H1 (cell line): ENCODE measurements around the gene FLNC. TPM values are rescaled to one million over a fixed set of nuclear protein-coding genes. Genes with fewer than 3 reads are reported as not detected.

Source experiments
- CTCF ChIA-PET: fragments of 300-600 bp; sonication (Branson Sonifier 250); formaldehyde crosslinking; loops from one replicate; lab custom pipeline; 2021; ENCODE audit not compliant: partially characterized antibody; lab: Charles Lee
- POLR2A ChIA-PET: fragments of 300-600 bp; sonication (Branson Sonifier 250); formaldehyde crosslinking; loops from one replicate; lab custom pipeline; 2021; ENCODE audit warnings: inconsistent platforms; ENCODE audit not compliant: partially characterized antibody; lab: Charles Lee
- DNase-seq, 2 experiments: peaks; one replicate each; pipeline versions ENCODE4 v3.0.0 to v3.0.0-alpha.2; 2010 to 2022; ENCODE audit warnings: low spot score in 2 of 2, low read depth in 1 of 2, mixed read lengths in 1 of 2
- FAIRE-seq: peaks from 2 replicates; lab custom pipeline; 2011; peaks lifted over from hg19 to GRCh38; lab: Jason Lieb, UNC
- H2AFZ ChIP-seq: 2 replicates; pipeline ENCODE4 v1.8.1; 2012; ENCODE audit warnings: low read length, inconsistent platforms
- H2AK5ac ChIP-seq: 2 replicates; pipeline ENCODE4 v1.6.1; 2013; ENCODE audit warnings: low read depth, low read length
- H2BK120ac ChIP-seq: replicated peaks from 2 replicates; pipeline ENCODE3; 2013; ENCODE audit warnings: low read depth, low read length, inconsistent platforms
- H2BK12ac ChIP-seq: 2 replicates; pipeline ENCODE4 v1.6.1; 2013; ENCODE audit warnings: low read depth, low read length
- H2BK15ac ChIP-seq: 2 replicates; pipeline ENCODE4 v1.6.1; 2013; ENCODE audit warnings: low read length
- H2BK20ac ChIP-seq: 2 replicates; pipeline ENCODE4 v1.6.1; 2013; ENCODE audit warnings: low read length
- H2BK5ac ChIP-seq: 2 replicates; pipeline ENCODE4 v1.6.1; 2013; ENCODE audit warnings: low read depth, low read length
- H3K14ac ChIP-seq: 2 replicates; pipeline ENCODE4 v1.6.1; 2013; ENCODE audit warnings: inconsistent platforms; ENCODE audit not compliant: insufficient read length
- H3K18ac ChIP-seq: 2 replicates; pipeline ENCODE4 v1.6.1; 2013; ENCODE audit warnings: low read length; ENCODE audit errors: extremely low read depth
- H3K23ac ChIP-seq: 2 replicates; pipeline ENCODE4 v1.6.1; 2013; ENCODE audit warnings: inconsistent platforms; ENCODE audit not compliant: insufficient read length
- H3K23me2 ChIP-seq: 2 replicates; pipeline ENCODE4 v1.6.1; 2013; ENCODE audit warnings: low read depth, low read length
- H3K27ac ChIP-seq: 2 replicates; pipeline ENCODE4 v1.6.1; 2011; ENCODE audit warnings: low read depth, low read length, inconsistent platforms
- H3K27me3 ChIP-seq, 4 experiments: replicated peaks in 1 of 4; 1 replicate in 1 of 4; 2 replicates in 3 of 4; pipeline versions ENCODE4 v1.6.1 to v1.8.1; 2011 to 2013; ENCODE audit warnings: low read length in 3 of 4, mild to moderate bottlenecking in 3 of 4, inconsistent platforms in 2 of 4, mixed read lengths in 2 of 4, moderate library complexity in 1 of 4; ENCODE audit not compliant: control insufficient read depth in 3 of 4, insufficient read depth in 3 of 4; ENCODE audit errors: extremely low read depth in 1 of 4
- H3K36me3 ChIP-seq, 4 experiments: 2 replicates each; pipeline versions ENCODE4 v1.6.1 to v1.8.1; 2011 to 2013; ENCODE audit warnings: mild to moderate bottlenecking in 4 of 4, low read length in 3 of 4, moderate library complexity in 2 of 4, control low read depth in 1 of 4, inconsistent platforms in 1 of 4; ENCODE audit not compliant: insufficient read depth in 4 of 4, control insufficient read depth in 2 of 4
- H3K4ac ChIP-seq: replicated peaks from 2 replicates; pipeline ENCODE3; 2013; ENCODE audit warnings: low read length, low read depth, mixed read lengths, inconsistent platforms; ENCODE audit not compliant: insufficient read length
- H3K4me1 ChIP-seq, 4 experiments: replicated peaks in 1 of 4; 1 replicate in 1 of 4; 2 replicates in 3 of 4; pipeline versions ENCODE4 v1.6.1 to v1.8.1; 2011 to 2013; ENCODE audit warnings: low read length in 3 of 4, inconsistent platforms in 2 of 4, mixed read lengths in 1 of 4; ENCODE audit not compliant: insufficient read depth in 4 of 4, control insufficient read depth in 3 of 4
- H3K4me2 ChIP-seq, 2 experiments: 2 replicates each; pipeline versions ENCODE4 v1.6.1 to v1.8.1; 2011 to 2013; ENCODE audit warnings: low read depth in 2 of 2, low read length in 2 of 2, control low read depth in 1 of 2, inconsistent platforms in 1 of 2, mild to moderate bottlenecking in 1 of 2; ENCODE audit not compliant: insufficient read depth in 1 of 2
- H3K4me3 ChIP-seq, 4 experiments: fragments of 200-600, 300-600 bp in 1 of 4; sonication (generic), shearing (Covaris generic), sonication (Bioruptor Twin) in 1 of 4; 2 replicates each; pipeline versions ENCODE4 v1.5.1 to v1.8.1; 2011 to 2016; ENCODE audit warnings: low read length in 4 of 4, low read depth in 3 of 4, control low read depth in 2 of 4, inconsistent platforms in 2 of 4, mild to moderate bottlenecking in 2 of 4, mixed read lengths in 1 of 4, moderate library complexity in 1 of 4; ENCODE audit not compliant: insufficient read depth in 2 of 4; ENCODE audit errors: extremely low read depth in 1 of 4
- H3K56ac ChIP-seq: replicated peaks from 2 replicates; pipeline ENCODE3; 2013; ENCODE audit warnings: low read depth, mild to moderate bottlenecking, mixed read lengths, low read length, inconsistent platforms; ENCODE audit not compliant: insufficient read length
- H3K79me1 ChIP-seq: 2 replicates; pipeline ENCODE4 v1.6.1; 2013; ENCODE audit warnings: low read depth, low read length, control low read depth
- H3K79me2 ChIP-seq, 2 experiments: 2 replicates each; pipeline versions ENCODE4 v1.6.1 to v1.8.1; 2012 to 2013; ENCODE audit warnings: low read length in 2 of 2, mild to moderate bottlenecking in 2 of 2, inconsistent platforms in 1 of 2; ENCODE audit not compliant: insufficient read depth in 2 of 2, control insufficient read depth in 1 of 2
- H3K9ac ChIP-seq, 4 experiments: replicated peaks in 1 of 4; 1 replicate in 1 of 4; 2 replicates in 3 of 4; pipeline versions ENCODE4 v1.6.1 to v1.8.1; 2011 to 2013; ENCODE audit warnings: low read depth in 3 of 4, low read length in 3 of 4, control low read depth in 2 of 4, mild to moderate bottlenecking in 2 of 4, moderate library complexity in 2 of 4, inconsistent platforms in 1 of 4; ENCODE audit errors: extremely low read depth in 1 of 4
- H3K9me3 ChIP-seq, 2 experiments: 2 replicates each; pipeline versions ENCODE4 v1.6.1 to v1.8.1; 2012 to 2013; ENCODE audit warnings: mild to moderate bottlenecking in 2 of 2, moderate library complexity in 2 of 2, control low read depth in 1 of 2, inconsistent platforms in 1 of 2, low read depth in 1 of 2, low read length in 1 of 2, mixed read lengths in 1 of 2; ENCODE audit not compliant: insufficient read depth in 2 of 2
- H4K20me1 ChIP-seq, 2 experiments: replicated peaks in 1 of 2; 2 replicates each; pipeline versions ENCODE3 to v1.8.1; 2011 to 2013; ENCODE audit warnings: inconsistent platforms in 2 of 2, low read length in 2 of 2, mild to moderate bottlenecking in 1 of 2; ENCODE audit not compliant: insufficient read depth in 2 of 2, control insufficient read depth in 1 of 2
- H4K5ac ChIP-seq: 2 replicates; pipeline ENCODE4 v1.6.1; 2013; ENCODE audit warnings: low read length, low read depth, mixed read lengths, inconsistent platforms; ENCODE audit not compliant: insufficient read length
- H4K8ac ChIP-seq: 2 replicates; pipeline ENCODE4 v1.8.0; 2013; ENCODE audit warnings: mild to moderate bottlenecking, moderate library complexity, low read length, inconsistent platforms; ENCODE audit not compliant: insufficient read depth; ENCODE audit errors: extremely low read depth
- H4K91ac ChIP-seq: replicated peaks from 2 replicates; pipeline ENCODE3; 2013; ENCODE audit warnings: low read length, mixed read lengths, inconsistent platforms; ENCODE audit not compliant: insufficient read length
- BCL11A ChIP-seq, 2 experiments: IDR thresholded peaks; one replicate each; pipeline ENCODE4 v1.6.1; 2011; ENCODE audit warnings: low read depth in 2 of 2, low read length in 2 of 2, mild to moderate bottlenecking in 2 of 2
- E2F6 ChIP-seq: IDR thresholded peaks from 2 replicates; pipeline ENCODE4 v1.6.1; 2012; ENCODE audit warnings: inconsistent platforms
- EP300 ChIP-seq, 2 experiments: IDR thresholded peaks; 1 replicate in 1 of 2; 2 replicates in 1 of 2; pipeline ENCODE4 v1.6.1; 2011 to 2012; ENCODE audit warnings: low read depth in 2 of 2, low read length in 2 of 2, mild to moderate bottlenecking in 2 of 2, borderline replicate concordance in 1 of 2, inconsistent platforms in 1 of 2, moderate library complexity in 1 of 2
- KDM4A ChIP-seq: IDR thresholded peaks from one replicate; pipeline ENCODE4 v1.7.1; 2012; ENCODE audit warnings: low read depth, mild to moderate bottlenecking, moderate library complexity, low read length, inconsistent platforms; ENCODE audit not compliant: severe bottlenecking
- KDM5A ChIP-seq: fragments of 200-600 bp; IDR thresholded peaks from 2 replicates; pipeline ENCODE4 v1.7.1; 2012; ENCODE audit warnings: mild to moderate bottlenecking, low read length, inconsistent platforms, mixed read lengths
- PHF8 ChIP-seq: fragments of 200-600 bp; sonication (generic); conservative IDR thresholded peaks from 2 replicates; pipeline ENCODE4 v1.7.1; 2012; ENCODE audit warnings: low read depth, mild to moderate bottlenecking, inconsistent platforms, low read length, moderate library complexity
- RBBP5 ChIP-seq: IDR thresholded peaks from 2 replicates; pipeline ENCODE4 v1.7.1; 2012; ENCODE audit warnings: low read depth, mild to moderate bottlenecking, inconsistent platforms, low read length, moderate library complexity, borderline replicate concordance
- RNF2 ChIP-seq: fragments of 200-900, 300-1000 bp; sonication (generic); IDR thresholded peaks from 2 replicates; pipeline ENCODE4 v1.7.1; 2016; ENCODE audit warnings: borderline replicate concordance, low read depth, mild to moderate bottlenecking, antibody characterized with exemption, low read length; ENCODE audit not compliant: poor library complexity, severe bottlenecking; ENCODE audit errors: missing control alignments
- SP4 ChIP-seq: IDR thresholded peaks from 2 replicates; pipeline ENCODE4 v1.6.1; 2012; ENCODE audit warnings: low read length, inconsistent platforms
- SUZ12 ChIP-seq: fragments of 200-600 bp; sonication (generic); IDR thresholded peaks from 2 replicates; pipeline ENCODE4 v1.6.1; 2012; ENCODE audit warnings: mild to moderate bottlenecking, inconsistent platforms, low read length, moderate library complexity, mixed read lengths
- WGBS, 2 experiments: shearing (Covaris generic) in 1 of 2; methylation state at CpG; one replicate each; pipeline versions ENCODE4 v1.1.6 to v1.1.7; 2013 to 2015; ENCODE audit warnings: low lambda C conversion rate in 2 of 2, mixed read lengths in 2 of 2, inconsistent platforms in 1 of 2, low coverage in 1 of 2, missing lambda C conversion rate in 1 of 2; ENCODE audit not compliant: insufficient replicate concordance in 2 of 2, insufficient coverage in 1 of 2, insufficient read length in 1 of 2; ENCODE audit errors: extremely low coverage in 1 of 2, missing lambda C conversion rate in 1 of 2; 5-methylcytosine and 5-hydroxymethylcytosine counted together
- polyA plus RNA-seq, 7 experiments: library from polyadenylated mRNA; depleted of rRNA in 3 of 7; stranded (reverse) in 5 of 7; unstranded in 2 of 7; fragments of >200 nt in 5 of 7; fragments of 200-250 nt in 2 of 7; gene quantifications; 1 replicate in 5 of 7; 2 replicates in 1 of 7; 4 replicates in 1 of 7; pipeline versions ENCODE4 v1.2.1 to v1.2.3, GENCODE V29; 2011 to 2013; ENCODE audit warnings: missing spikeins in 2 of 7, mixed read lengths in 2 of 7
- total RNA-seq: library from RNA; stranded (reverse); fragmentation: NEBNext Ultra II Directional; extraction: Animal tissue kit (Norgen Biotek cat#: 25700); gene quantifications from 2 replicates; pipeline ENCODE4 v1.2.1, GENCODE V29; 2021

Gene FLNC
- total and polyA plus RNA-seq, 2 of the 8 experiments (the other 6 are each of a cell fraction or from before 2014, with no cell fraction given), result 1.9 to 10.7 TPM

- H4K8ac ChIP-seq, result no peak overlapping the region; the same call in 1 of the 2 replicates
- peaks cover 11% of the 10 kb centered on the region; the same call in 1 of the 2 replicates for H3K23me2 ChIP-seq
- DNase-seq (no peak), FAIRE-seq (no peak)
- H3K4me1 ChIP-seq, result peaks cover 4 to 22% (median 10%) of the 10 kb centered on the region in 4 experiments
- H2BK12ac ChIP-seq, result no peak overlapping the region
- no peak overlapping the region for H3K14ac ChIP-seq
- H4K5ac ChIP-seq, result no peak overlapping the region
- peaks cover 3 to 28% (median 23%) of the 10 kb centered on the region in 4 experiments; a peak in 6 of 7 replicates for H3K27me3 ChIP-seq
- H3K23ac ChIP-seq, result no peak overlapping the region
- no peaks in the 10 kb centered on the region for H3K36me3 ChIP-seq
- H3K4me3 ChIP-seq, result no peak overlapping the region
- H3K79me1 ChIP-seq, result no peaks in the 10 kb centered on the region
- H2BK20ac ChIP-seq, result no peak overlapping the region
- no peak overlapping the region for H2BK5ac ChIP-seq
- no peak overlapping the region for H3K9ac ChIP-seq
- ChIA-PET CTCF (interaction anchor here (1.1 to 2.0 kb wide), 5 partner anchors 10 to 49 kb away, joined by 3 to 7 read pairs (median 5); no protein-coding TSS in a partner anchor), POLR2A (interaction anchor here (1.5 kb wide), 1 partner anchor 40 kb away, joined by 3 read pairs; no protein-coding TSS in a partner anchor)
- 93% methylated on average over 5 of the region's 5 CpGs; no CpG with 5 or more reads in 1 of the 2 experiments for WGBS, 2 experiments
- no peak overlapping the region for H4K91ac ChIP-seq
- H2BK15ac ChIP-seq, result no peak overlapping the region
- H3K27ac ChIP-seq, result no peak overlapping the region
- H3K18ac ChIP-seq, result no peak overlapping the region
- H2AFZ ChIP-seq, result no peak overlapping the region
- H3K79me2 ChIP-seq, result no peaks in the 10 kb centered on the region
- H3K56ac ChIP-seq, result no peak overlapping the region
- no peak overlapping the region for H3K4me2 ChIP-seq
- H3K9me3 ChIP-seq, result no peaks in the 10 kb centered on the region
- H2BK120ac ChIP-seq, result no peak overlapping the region
- no peak overlapping the region for H2AK5ac ChIP-seq
- no peak overlapping the region for H3K4ac ChIP-seq
- H4K20me1 ChIP-seq, result no peaks in the 10 kb centered on the region
- TF ChIP-seq SP4 (no peak), KDM5A (no peak), SUZ12 (no peak), BCL11A (IDR thresholded peaks at IDR 0.05; ENCODE audit: low read depth in 2 of 2, low read length in 2 of 2) (no peak), EP300 (IDR thresholded peaks at IDR 0.05; ENCODE audit: borderline replicate concordance in 1 of 2, low read depth in 2 of 2, low read length in 2 of 2) (no peak), RBBP5 (no peak), E2F6 (no peak), PHF8 (no peak), KDM4A (no peak), RNF2 (no peak)
These were observed 76.0 kb downstream of the FLNC start for GRCh38 chr7:128906001-128906765.
